HepG2 (cell line): Measurements from ENCODE around the gene UBR1. TPM values are rescaled to one million over a fixed set of nuclear protein-coding genes. Genes with fewer than 3 reads are reported as not detected.

ENCODE experiments used
- ATF3 ChIP-seq: sonication (generic); formaldehyde crosslinking; IDR thresholded peaks from 2 replicates; pipeline ENCODE4 v1.4.0; 2020; ENCODE audit warnings: missing genetic modification reagents
- CSRNP2 ChIP-seq: sonication (generic); formaldehyde crosslinking; conservative IDR thresholded peaks from 2 replicates; pipeline ENCODE4 v1.8.0; 2022; ENCODE audit warnings: low read depth, missing genetic modification reagents
- HOXA3 ChIP-seq: sonication (generic); formaldehyde crosslinking; IDR thresholded peaks from 2 replicates; pipeline ENCODE4 v1.5.0; 2020; ENCODE audit warnings: missing genetic modification reagents
- MBD4 ChIP-seq: IDR thresholded peaks from 2 replicates; pipeline ENCODE4 v1.6.1; 2012; ENCODE audit warnings: low read length, inconsistent platforms, borderline replicate concordance
- MYPOP ChIP-seq: sonication (generic); formaldehyde crosslinking; IDR thresholded peaks from 2 replicates; pipeline ENCODE4 v1.8.1; 2023; ENCODE audit warnings: mild to moderate bottlenecking, moderate library complexity, missing genetic modification reagents
- PREB ChIP-seq: sonication (generic); formaldehyde crosslinking; IDR thresholded peaks from 2 replicates; pipeline ENCODE4 v1.4.0; 2020; ENCODE audit warnings: missing genetic modification reagents
- SCMH1 ChIP-seq: sonication (generic); formaldehyde crosslinking; IDR thresholded peaks from 2 replicates; pipeline ENCODE4 v1.9.0; 2021; ENCODE audit warnings: missing genetic modification reagents, mild to moderate bottlenecking, borderline replicate concordance
- THAP8 ChIP-seq: sonication (generic); formaldehyde crosslinking; IDR thresholded peaks from 2 replicates; pipeline ENCODE4 v1.5.1; 2020; ENCODE audit warnings: missing genetic modification reagents, mild to moderate bottlenecking, borderline replicate concordance
- ZGPAT ChIP-seq: IDR thresholded peaks from 2 replicates; pipeline ENCODE4 v1.6.1; 2016; ENCODE audit warnings: mild to moderate bottlenecking
- ZNF143 ChIP-seq: sonication (generic); formaldehyde crosslinking; IDR thresholded peaks from 2 replicates; pipeline ENCODE4 v1.4.0; 2020; ENCODE audit warnings: missing genetic modification reagents
- ZNF230 ChIP-seq: sonication (generic); formaldehyde crosslinking; IDR thresholded peaks from 2 replicates; pipeline ENCODE4 v1.4.0; 2020; ENCODE audit warnings: mild to moderate bottlenecking, missing genetic modification reagents
- ZNF574 ChIP-seq: sonication (generic); formaldehyde crosslinking; IDR thresholded peaks from 2 replicates; pipeline ENCODE4 v1.4.0; 2020; ENCODE audit warnings: missing genetic modification reagents
- ZNF597 ChIP-seq: sonication (generic); formaldehyde crosslinking; IDR thresholded peaks from 2 replicates; pipeline ENCODE4 v1.5.0; 2020; ENCODE audit warnings: missing genetic modification reagents
- ZNF639 ChIP-seq: conservative IDR thresholded peaks from 2 replicates; pipeline ENCODE4 v1.6.1; 2018; ENCODE audit warnings: missing genetic modification reagents
- ZSCAN20 ChIP-seq: sonication (generic); formaldehyde crosslinking; IDR thresholded peaks from 2 replicates; pipeline ENCODE4 v1.4.0; 2020; ENCODE audit warnings: missing genetic modification reagents, mild to moderate bottlenecking, borderline replicate concordance
- polyA plus RNA-seq, 8 experiments: library from polyadenylated mRNA; depleted of rRNA in 3 of 8; stranded (reverse) in 7 of 8; unstranded in 1 of 8; fragments of >200 nt; fragmentation: Illumina TruSeq in 4 of 8; extraction: Trizol in 4 of 8; gene quantifications; 2 replicates each; pipeline versions ENCODE4 v1.2.1 to v1.2.3, GENCODE V29; 2011 to 2016; ENCODE audit warnings: low read depth in 4 of 8, missing spikeins in 1 of 8, mixed read lengths in 1 of 8; ENCODE audit not compliant: insufficient read depth in 1 of 8
- total RNA-seq, 5 experiments: library from RNA; depleted of rRNA; stranded (reverse); fragments of >200 nt; fragmentation: Illumina TruSeq; extraction: Trizol; gene quantifications; 2 replicates each; pipeline ENCODE4 v1.2.3, GENCODE V29; 2016; ENCODE audit warnings: low read depth in 1 of 5

Gene UBR1
- total and polyA plus RNA-seq, 2 of the 13 experiments (the other 11 are each of a cell fraction or from before 2014, with no cell fraction given): 6.4 to 18.0 TPM

- TF ChIP-seq ZGPAT: peak; percentile 47; the same call in 1 of the 2 replicates
- TF ChIP-seq MYPOP (CRISPR knock-in tag): peak; percentile 60
- 0 out of 2 replicates have a peak, but pooled peaks have one; percentile 45 for TF ChIP-seq THAP8 (CRISPR knock-in tag)
- no peak for TF ChIP-seq ZNF230
- no peak for TF ChIP-seq ATF3 (CRISPR knock-in tag)
- TF ChIP-seq CSRNP2: no peak
- peak; percentile 22; the same call in 1 of the 2 replicates for TF ChIP-seq HOXA3 (CRISPR knock-in tag)
- peak; percentile 12; the same call in 1 of the 2 replicates for TF ChIP-seq ZNF639 (CRISPR knock-in tag)
- TF ChIP-seq ZNF574: peak; percentile 97
- no peak for TF ChIP-seq SCMH1
- TF ChIP-seq ZSCAN20 (CRISPR knock-in tag): peak; percentile 74; the same call in 1 of the 2 replicates
- TF ChIP-seq ZNF143 (CRISPR knock-in tag): no peak
- TF ChIP-seq PREB (CRISPR knock-in tag): 0 out of 2 replicates have a peak, but pooled peaks have one; percentile 41
- no peak for TF ChIP-seq MBD4
- 0 out of 2 replicates have a peak, but pooled peaks have one; percentile 65 for TF ChIP-seq ZNF597 (CRISPR knock-in tag)
Measured at GRCh38 chr15:43133430-43134156, 27.8 kb upstream of the UBR1 start, which contains the start of gene TMEM62 (continued).
